ENCODE results near the gene SREBF1. TPM values are rescaled to one million over a fixed set of nuclear protein-coding genes. Genes with fewer than 3 reads are reported as not detected.

SREBF1 gene
- total RNA-seq, 1 experiment from 2014 or later = 298 TPM

DNA sequence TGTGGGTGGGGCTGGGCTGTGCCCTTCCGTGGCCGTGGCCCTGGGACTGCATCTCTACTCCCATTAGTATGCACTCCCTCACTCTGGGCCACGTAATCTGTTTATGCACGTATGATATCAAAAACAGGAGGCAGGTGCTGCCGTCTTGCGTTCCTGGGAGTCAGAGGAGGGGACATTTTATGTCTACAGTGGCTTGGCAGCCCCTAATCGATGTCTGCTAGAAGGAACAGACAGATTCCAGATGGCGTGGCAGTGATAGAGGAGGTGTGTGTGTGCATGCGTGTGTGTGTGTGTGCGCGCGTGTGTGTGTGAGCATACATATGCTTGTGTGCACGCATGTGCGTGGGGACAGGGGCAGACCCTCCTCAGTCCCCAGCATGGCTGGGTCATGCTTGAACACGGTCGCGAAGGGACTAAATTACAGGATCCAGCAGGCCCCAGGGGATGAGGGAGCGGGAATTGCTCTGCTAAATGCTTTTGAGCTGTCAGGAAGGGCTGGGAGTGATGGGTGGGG is 44.7 kb downstream of the SREBF1 start (continued):
- TF ChIP-seq TCF7L2 (IDR thresholded peaks at IDR 0.05; ENCODE audit: borderline replicate concordance, extremely low read depth, insufficient read depth, insufficient read length) (no peak), FOSL1 (IDR thresholded peaks at IDR 0.05; ENCODE audit: low read depth) (no peak), RAD21 (IDR thresholded peaks at IDR 0.05; ENCODE audit: low read depth) (no peak), ZFX (IDR thresholded peaks at IDR 0.05) (no peak), YY1 (IDR thresholded peaks at IDR 0.05; ENCODE audit: extremely low read depth, insufficient replicate concordance, low read depth, low read length) (no peak), ZNF274 (IDR thresholded peaks at IDR 0.05; ENCODE audit: low read depth, low read length) (no peak), EGR1 (IDR thresholded peaks at IDR 0.05; ENCODE audit: low read depth) (no peak)
- TF ChIP-seq, protein P1, sequence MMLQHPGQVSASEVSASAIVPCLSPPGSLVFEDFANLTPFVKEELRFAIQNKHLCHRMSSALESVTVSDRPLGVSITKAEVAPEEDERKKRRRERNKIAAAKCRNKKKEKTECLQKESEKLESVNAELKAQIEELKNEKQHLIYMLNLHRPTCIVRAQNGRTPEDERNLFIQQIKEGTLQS (IDR thresholded peaks at IDR 0.05) = no peak
- TF ChIP-seq, protein P2, sequence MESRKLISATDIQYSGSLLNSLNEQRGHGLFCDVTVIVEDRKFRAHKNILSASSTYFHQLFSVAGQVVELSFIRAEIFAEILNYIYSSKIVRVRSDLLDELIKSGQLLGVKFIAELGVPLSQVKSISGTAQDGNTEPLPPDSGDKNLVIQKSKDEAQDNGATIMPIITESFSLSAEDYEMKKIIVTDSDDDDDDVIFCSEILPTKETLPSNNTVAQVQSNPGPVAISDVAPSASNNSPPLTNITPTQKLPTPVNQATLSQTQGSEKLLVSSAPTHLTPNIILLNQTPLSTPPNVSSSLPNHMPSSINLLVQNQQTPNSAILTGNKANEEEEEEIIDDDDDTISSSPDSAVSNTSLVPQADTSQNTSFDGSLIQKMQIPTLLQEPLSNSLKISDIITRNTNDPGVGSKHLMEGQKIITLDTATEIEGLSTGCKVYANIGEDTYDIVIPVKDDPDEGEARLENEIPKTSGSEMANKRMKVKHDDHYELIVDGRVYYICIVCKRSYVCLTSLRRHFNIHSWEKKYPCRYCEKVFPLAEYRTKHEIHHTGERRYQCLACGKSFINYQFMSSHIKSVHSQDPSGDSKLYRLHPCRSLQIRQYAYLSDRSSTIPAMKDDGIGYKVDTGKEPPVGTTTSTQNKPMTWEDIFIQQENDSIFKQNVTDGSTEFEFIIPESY (IDR thresholded peaks at IDR 0.05; ENCODE audit: extremely low read depth, insufficient replicate concordance, low read length) = no peak

DNA sequence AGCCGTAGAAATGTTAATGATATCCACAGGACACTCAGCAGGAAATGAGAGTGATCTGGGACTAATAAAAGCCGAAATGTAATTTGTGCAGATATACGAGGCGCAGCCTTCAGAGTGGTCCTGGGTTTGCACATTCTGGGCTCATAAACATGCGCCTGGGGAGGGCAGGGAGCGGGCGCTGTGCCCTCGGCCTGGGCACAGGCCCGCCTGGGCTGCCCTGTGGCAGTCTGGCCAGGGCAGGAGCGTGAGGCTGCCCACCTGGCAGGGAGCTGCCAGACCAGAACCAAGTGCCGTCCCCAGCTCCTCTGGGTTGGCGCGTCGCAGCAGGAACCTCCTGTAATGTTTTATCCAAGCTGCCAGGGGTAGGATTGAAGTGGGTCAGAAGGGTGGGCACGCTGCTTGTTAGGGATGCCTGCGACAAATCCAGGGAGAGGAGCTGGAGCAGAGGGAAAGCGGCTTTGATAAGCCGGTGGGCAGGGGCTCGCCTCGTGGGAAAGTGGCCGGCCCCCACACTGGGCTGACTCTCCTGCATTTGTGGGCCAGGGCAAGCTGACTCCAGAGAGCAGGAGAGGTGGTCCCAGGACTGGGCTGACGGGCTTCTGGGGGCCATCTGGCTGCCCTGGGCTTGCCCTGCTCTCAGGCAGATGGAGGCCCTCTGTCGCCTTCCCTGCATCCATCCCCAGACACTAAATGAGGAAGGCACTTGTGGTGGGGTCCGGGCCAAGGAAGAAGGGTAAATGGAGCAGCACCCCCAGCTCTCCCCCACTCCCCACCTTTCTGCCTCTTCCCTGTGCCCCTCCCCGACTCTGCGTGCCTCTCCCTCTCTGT is 45.9 kb downstream of the SREBF1 start:
- CTCF ChIA-PET = no interaction called here
- no peak overlapping the region for H3K9ac ChIP-seq (ENCODE audit: low read length)

More for the DNA sequence above, 45.9 kb downstream of the SREBF1 start:
- RAD21 ChIA-PET (ENCODE audit: low non-redundant PET in 1 of 2, low total read pairs in 2 of 2, uncharacterized antibody in 2 of 2, unreplicated experiment in 2 of 2) = no interaction called here
- Histone ChIP-seq H3K4me1 (ENCODE audit: control insufficient read depth in 1 of 2, insufficient read depth in 2 of 2, low read length in 2 of 2) (peaks cover 8 to 10% of the 10 kb centered on the region in 2 experiments; a peak in 3 of 4 replicates), H3K9me2 (ENCODE audit: insufficient read depth) (no peaks in the 10 kb centered on the region), H3K79me2 (ENCODE audit: insufficient read depth, low read length) (peaks cover 24% of the 10 kb centered on the region; the same call in 1 of the 2 replicates), H2AFZ (ENCODE audit: low read depth, low read length, poor library complexity, severe bottlenecking) (no peak overlapping the region), H3K4me2 (ENCODE audit: low read length) (no peak overlapping the region), H3K4me3 (replicated peaks in 1 of 2; ENCODE audit: low read depth in 1 of 2, low read length in 2 of 2) (no peak overlapping the region), H3K27ac (ENCODE audit: low read depth, low read length) (no peak overlapping the region), H3K27me3 (ENCODE audit: insufficient read depth, low read length) (no peaks in the 10 kb centered on the region), H3K9me3 (ENCODE audit: control insufficient read depth in 1 of 2, insufficient read depth in 1 of 2, low read depth in 1 of 2, low read length in 2 of 2) (no peaks in the 10 kb centered on the region), H3K36me3 (ENCODE audit: control insufficient read depth in 1 of 2, insufficient read depth in 2 of 2, low read length in 2 of 2) (no peaks in the 10 kb centered on the region; a peak in 2 of 4 replicates), H4K20me1 (ENCODE audit: insufficient read depth) (no peaks in the 10 kb centered on the region)
- TF ChIP-seq ZNF274 (IDR thresholded peaks at IDR 0.05; ENCODE audit: low read depth, low read length) = no peak
- intact Hi-C loops (cut with micrococcal nuclease) = no loop called here
- ATAC-seq = no peak
- no peak for DNase-seq (ENCODE audit: low read depth, low spot score)
- POLR2A ChIA-PET = interaction anchor here (1.0 kb wide), 1 partner anchor 99 kb away, joined by 4 read pairs; no protein-coding TSS in a partner anchor
- no TSS peak for BruUV-seq (replicated peaks)

Data from HCT116 (cell line).